ENCODE results near the gene MCF2. TPM values are rescaled to one million over a fixed set of nuclear protein-coding genes. Genes with fewer than 3 reads are reported as not detected.

MCF2 gene
- total RNA-seq, 1 experiment from 2014 or later: 0.15 TPM

DNA sequence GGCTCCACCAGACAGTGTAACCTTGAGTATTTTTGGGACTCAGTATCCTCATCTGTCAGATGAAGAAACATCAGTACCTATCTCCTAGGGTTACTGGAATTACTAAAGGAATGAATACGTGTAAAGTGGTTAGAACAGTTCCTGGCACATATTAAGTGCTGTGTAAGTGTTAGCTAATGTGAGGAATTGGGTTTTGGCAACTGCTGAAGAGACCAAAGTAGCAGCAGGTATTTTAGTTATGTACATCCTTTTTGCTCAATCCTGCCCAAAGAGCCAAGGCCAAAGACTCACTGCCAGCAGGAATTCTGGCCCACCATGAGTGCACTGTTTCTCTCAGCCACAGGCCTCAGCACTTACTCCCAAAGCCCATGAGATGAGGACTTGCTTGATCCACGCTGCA is 16.7 kb upstream of the MCF2 start:
- no peak overlapping the region for H3K4me2 ChIP-seq (ENCODE audit: low read length)
- H3K36me3 ChIP-seq (ENCODE audit: control insufficient read depth in 1 of 2, insufficient read depth in 2 of 2, low read length in 2 of 2): no peaks in the 10 kb centered on the region
- no peaks in the 10 kb centered on the region for H3K9me2 ChIP-seq (ENCODE audit: insufficient read depth)
- H2AFZ ChIP-seq (ENCODE audit: low read depth, low read length, poor library complexity, severe bottlenecking): no peak overlapping the region
- H3K79me2 ChIP-seq (ENCODE audit: insufficient read depth, low read length): no peaks in the 10 kb centered on the region
- no peaks in the 10 kb centered on the region for H3K9me3 ChIP-seq (ENCODE audit: control insufficient read depth in 1 of 2, insufficient read depth in 1 of 2, low read depth in 1 of 2, low read length in 2 of 2)
- no peak overlapping the region for H3K4me3 ChIP-seq (replicated peaks in 1 of 2; ENCODE audit: low read depth in 1 of 2, low read length in 2 of 2)
- DNase-seq (ENCODE audit: low read depth, low spot score) (no peak), ATAC-seq (no peak)
- no peak overlapping the region for H3K27ac ChIP-seq (ENCODE audit: low read depth, low read length)
- no TSS peak for BruUV-seq (replicated peaks)
- H3K9ac ChIP-seq (ENCODE audit: low read length): no peak overlapping the region
- TF ChIP-seq SIN3A (IDR thresholded peaks at IDR 0.05; ENCODE audit: low read depth) (no peak), RAD21 (IDR thresholded peaks at IDR 0.05; ENCODE audit: low read depth) (no peak), CEBPB (IDR thresholded peaks at IDR 0.05; ENCODE audit: low read depth) (no peak), ELF1 (IDR thresholded peaks at IDR 0.05; ENCODE audit: borderline replicate concordance, low read depth) (no peak), SRF (IDR thresholded peaks at IDR 0.05; ENCODE audit: low read depth) (no peak), CBX3 (IDR thresholded peaks at IDR 0.05; ENCODE audit: low read depth) (no peak), SP1 (IDR thresholded peaks at IDR 0.05; ENCODE audit: low read depth) (no peak), POLR2A (IDR thresholded peaks at IDR 0.05; ENCODE audit: borderline replicate concordance, extremely low read depth, insufficient read depth, insufficient read length) (no peak), EGR1 (IDR thresholded peaks at IDR 0.05; ENCODE audit: low read depth) (no peak), POLR2AphosphoS5 (IDR thresholded peaks at IDR 0.05; ENCODE audit: low read depth, low read length) (no peak), EZH2phosphoT487 (IDR thresholded peaks at IDR 0.05; ENCODE audit: borderline replicate concordance) (no peak), ZFX (IDR thresholded peaks at IDR 0.05) (no peak), FOSL1 (IDR thresholded peaks at IDR 0.05; ENCODE audit: low read depth) (no peak), TCF7L2 (IDR thresholded peaks at IDR 0.05; ENCODE audit: borderline replicate concordance, extremely low read depth, insufficient read depth, insufficient read length) (no peak)
- TF ChIP-seq, protein P1, sequence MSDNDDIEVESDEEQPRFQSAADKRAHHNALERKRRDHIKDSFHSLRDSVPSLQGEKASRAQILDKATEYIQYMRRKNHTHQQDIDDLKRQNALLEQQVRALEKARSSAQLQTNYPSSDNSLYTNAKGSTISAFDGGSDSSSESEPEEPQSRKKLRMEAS (IDR thresholded peaks at IDR 0.05): no peak
- TF ChIP-seq, protein P2, sequence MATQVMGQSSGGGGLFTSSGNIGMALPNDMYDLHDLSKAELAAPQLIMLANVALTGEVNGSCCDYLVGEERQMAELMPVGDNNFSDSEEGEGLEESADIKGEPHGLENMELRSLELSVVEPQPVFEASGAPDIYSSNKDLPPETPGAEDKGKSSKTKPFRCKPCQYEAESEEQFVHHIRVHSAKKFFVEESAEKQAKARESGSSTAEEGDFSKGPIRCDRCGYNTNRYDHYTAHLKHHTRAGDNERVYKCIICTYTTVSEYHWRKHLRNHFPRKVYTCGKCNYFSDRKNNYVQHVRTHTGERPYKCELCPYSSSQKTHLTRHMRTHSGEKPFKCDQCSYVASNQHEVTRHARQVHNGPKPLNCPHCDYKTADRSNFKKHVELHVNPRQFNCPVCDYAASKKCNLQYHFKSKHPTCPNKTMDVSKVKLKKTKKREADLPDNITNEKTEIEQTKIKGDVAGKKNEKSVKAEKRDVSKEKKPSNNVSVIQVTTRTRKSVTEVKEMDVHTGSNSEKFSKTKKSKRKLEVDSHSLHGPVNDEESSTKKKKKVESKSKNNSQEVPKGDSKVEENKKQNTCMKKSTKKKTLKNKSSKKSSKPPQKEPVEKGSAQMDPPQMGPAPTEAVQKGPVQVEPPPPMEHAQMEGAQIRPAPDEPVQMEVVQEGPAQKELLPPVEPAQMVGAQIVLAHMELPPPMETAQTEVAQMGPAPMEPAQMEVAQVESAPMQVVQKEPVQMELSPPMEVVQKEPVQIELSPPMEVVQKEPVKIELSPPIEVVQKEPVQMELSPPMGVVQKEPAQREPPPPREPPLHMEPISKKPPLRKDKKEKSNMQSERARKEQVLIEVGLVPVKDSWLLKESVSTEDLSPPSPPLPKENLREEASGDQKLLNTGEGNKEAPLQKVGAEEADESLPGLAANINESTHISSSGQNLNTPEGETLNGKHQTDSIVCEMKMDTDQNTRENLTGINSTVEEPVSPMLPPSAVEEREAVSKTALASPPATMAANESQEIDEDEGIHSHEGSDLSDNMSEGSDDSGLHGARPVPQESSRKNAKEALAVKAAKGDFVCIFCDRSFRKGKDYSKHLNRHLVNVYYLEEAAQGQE (IDR thresholded peaks at IDR 0.05; ENCODE audit: low read depth): no peak
- TF ChIP-seq, protein P3, sequence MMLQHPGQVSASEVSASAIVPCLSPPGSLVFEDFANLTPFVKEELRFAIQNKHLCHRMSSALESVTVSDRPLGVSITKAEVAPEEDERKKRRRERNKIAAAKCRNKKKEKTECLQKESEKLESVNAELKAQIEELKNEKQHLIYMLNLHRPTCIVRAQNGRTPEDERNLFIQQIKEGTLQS (IDR thresholded peaks at IDR 0.05): no peak
- intact Hi-C loops (cut with micrococcal nuclease): no loop called here
- ChIA-PET RAD21 (ENCODE audit: low non-redundant PET in 1 of 2, low total read pairs in 2 of 2, uncharacterized antibody in 2 of 2, unreplicated experiment in 2 of 2) (no interaction called here), POLR2A (no interaction called here), CTCF (no interaction called here)
- H3K27me3 ChIP-seq (ENCODE audit: insufficient read depth, low read length): no peaks in the 10 kb centered on the region
- H4K20me1 ChIP-seq (ENCODE audit: insufficient read depth): no peaks in the 10 kb centered on the region
- H3K4me1 ChIP-seq (ENCODE audit: control insufficient read depth in 1 of 2, insufficient read depth in 2 of 2, low read length in 2 of 2): peaks cover 0 to 5% of the 10 kb centered on the region in 2 experiments; a peak in 2 of 4 replicates

All from HCT116 (cell line).